Motor neuron (in vitro differentiated cells): ENCODE measurements around the gene TSPAN5. TPM values are rescaled to one million over a fixed set of nuclear protein-coding genes. Genes with fewer than 3 reads are reported as not detected.

Experiments
- ATAC-seq, 8 experiments: fragments of 200-7000 bp; cut with Tn5 transposase; replicated peaks in 6 of 8; 2 replicates each; pipeline ENCODE4 v1.8.0; 2021; ENCODE audit warnings: mild to moderate bottlenecking in 8 of 8, moderate library complexity in 8 of 8
- H3K27ac ChIP-seq, 2 donors: fragments of 250-450 bp; sonication (Bioruptor Pico); 2 replicates each; pipeline ENCODE4 v1.9.0; 2021; ENCODE audit warnings: antibody characterized with exemption in 2 of 2, mild to moderate bottlenecking in 2 of 2, moderate library complexity in 1 of 2
- H3K4me1 ChIP-seq, 2 donors: fragments of 250-450 bp; sonication (Bioruptor Pico); replicated peaks in 1 of 2; 2 replicates each; pipeline ENCODE4 v1.6.1; 2021; ENCODE audit warnings: antibody characterized with exemption in 2 of 2, mild to moderate bottlenecking in 2 of 2, moderate library complexity in 1 of 2
- H3K4me3 ChIP-seq, 5 donors: fragments of 250-450 bp; sonication (Bioruptor Pico); 2 replicates each; pipeline ENCODE4 v1.9.0; 2021; ENCODE audit warnings: antibody characterized with exemption in 5 of 5, mild to moderate bottlenecking in 5 of 5, moderate library complexity in 4 of 5
- WGBS, 10 experiments: fragments of 450-650 bp; shearing (Covaris generic); methylation state at CpG; one replicate each; pipeline ENCODE4 v1.0.0; 2022; 5-methylcytosine and 5-hydroxymethylcytosine counted together
- in situ Hi-C, 9 experiments: fragments of 400-800 bp; cut with MboI; loops; one replicate each; pipeline ENCODE4 v1.15.0; 2021; ENCODE audit warnings: low sequenced_read_pairs in 9 of 9, low pct_unique_long_range_greater_than_20kb in 2 of 9; ENCODE audit not compliant: unreplicated experiment in 9 of 9
- total RNA-seq, 8 experiments: library from RNA; unstranded; fragments of 300-600 nt; gene quantifications; 2 replicates each; pipeline versions ENCODE4 v1.2.3 to v1.2.4, GENCODE V29; 2022

TSPAN5 gene
- total RNA-seq, 8 experiments from 2014 or later: 1.6 to 70.1 (median 39.0) TPM

DNA sequence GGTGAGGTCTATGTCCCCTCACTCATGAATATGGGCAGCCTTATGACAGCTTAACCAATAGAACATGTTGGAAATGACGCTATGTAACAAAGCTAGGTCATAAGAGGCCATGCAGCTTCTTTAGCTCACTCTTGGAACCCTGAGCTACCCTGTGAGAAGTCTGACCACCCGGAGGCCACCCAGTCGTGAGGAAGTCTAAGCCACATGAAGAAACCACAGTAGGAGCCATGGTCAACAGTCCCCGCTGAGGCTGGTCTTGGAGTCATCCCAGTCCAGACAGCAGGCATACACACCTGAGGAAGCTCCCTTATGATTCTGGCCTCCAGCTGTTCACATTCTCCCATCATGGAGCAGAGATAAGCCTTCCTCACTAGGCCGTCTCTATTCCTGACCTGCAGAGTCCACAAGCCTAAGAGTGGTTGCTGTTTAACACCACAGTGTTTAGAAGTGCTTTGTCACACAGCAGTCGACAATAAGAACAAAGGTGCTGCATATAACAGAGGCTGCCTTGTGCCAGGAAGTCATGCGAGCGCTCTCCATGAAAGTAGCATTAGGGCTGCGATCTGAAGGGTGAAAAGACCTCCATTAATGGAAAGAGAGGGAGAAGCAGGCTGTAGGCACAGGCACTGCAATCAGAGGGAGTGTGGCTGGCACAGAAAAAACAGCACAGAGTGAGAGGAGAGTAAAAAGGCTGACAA lies 38.2 kb downstream of the TSPAN5 start:
- 33 to 100% (median 81%) methylated on average over 1 to 9 of the region's 9 CpGs; no CpG with 5 or more reads in 2 of the 10 experiments for WGBS, 10 experiments
- in situ Hi-C loops: no loop called here
- peak overlapping the region in 1 of 2 donors; percentile 52 for H3K27ac ChIP-seq
- peaks cover 24 to 28% of the 10 kb centered on the region in 2 donors for H3K4me1 ChIP-seq
- peak in 5 of 8 experiments; percentile 83 to 88 (median 86) for ATAC-seq
- no peak overlapping the region for H3K4me3 ChIP-seq

- in situ Hi-C loops: no loop called here
These were observed 39.2 kb downstream of the TSPAN5 start for GRCh38 chr4:98619180-98619579.

GRCh38 chr4:98618680-98619079 lies 39.7 kb downstream of the TSPAN5 start:
- Histone ChIP-seq H3K27ac (no peak overlapping the region), H3K4me1 (peaks cover 39 to 44% of the 10 kb centered on the region in 2 donors), H3K4me3 (no peak overlapping the region)
- peak in 1 of 8 experiments; percentile 25 for ATAC-seq
- in situ Hi-C loops: no loop called here
- WGBS, 10 experiments: 60 to 100% (median 83%) methylated on average over 1 to 3 of the region's 3 CpGs; no CpG with 5 or more reads in 4 of the 10 experiments

More at GRCh38 chr4:98619180-98619579, 39.2 kb downstream of the TSPAN5 start:
- ATAC-seq: peak in 5 of 8 experiments; percentile 62 to 78 (median 63)
- peaks cover 34 to 39% of the 10 kb centered on the region in 2 donors for H3K4me1 ChIP-seq
- no peak overlapping the region for H3K4me3 ChIP-seq
- no peak overlapping the region for H3K27ac ChIP-seq
- 63 to 86% (median 73%) methylated on average over 1 to 2 of the region's 2 CpGs; no CpG with 5 or more reads in 1 of the 10 experiments for WGBS, 10 experiments

- Histone ChIP-seq H3K4me3 (no peak overlapping the region), H3K27ac (no peak overlapping the region), H3K4me1 (peaks cover 51 to 55% of the 10 kb centered on the region in 2 donors)
- 100% methylated on average over 1 to 2 of the region's 2 CpGs; no CpG with 5 or more reads in 5 of the 10 experiments for WGBS, 10 experiments
- in situ Hi-C loops: no loop called here
- ATAC-seq: no peak
These were observed 40.9 kb downstream of the TSPAN5 start for GRCh38 chr4:98617358-98618047.

- whole genome bisulfite sequencing, 10 experiments: 67 to 100% (median 92%) methylated on average over 1 to 3 of the region's 3 CpGs; no CpG with 5 or more reads in 2 of the 10 experiments
- H3K4me3 ChIP-seq: no peak overlapping the region
- no peak for ATAC-seq
- peaks cover 65 to 71% of the 10 kb centered on the region in 2 donors for H3K4me1 ChIP-seq
- in situ Hi-C loops: no loop called here
- no peak overlapping the region for H3K27ac ChIP-seq
These were observed 42.4 kb downstream of the TSPAN5 start for GRCh38 chr4:98615991-98616390.

DNA sequence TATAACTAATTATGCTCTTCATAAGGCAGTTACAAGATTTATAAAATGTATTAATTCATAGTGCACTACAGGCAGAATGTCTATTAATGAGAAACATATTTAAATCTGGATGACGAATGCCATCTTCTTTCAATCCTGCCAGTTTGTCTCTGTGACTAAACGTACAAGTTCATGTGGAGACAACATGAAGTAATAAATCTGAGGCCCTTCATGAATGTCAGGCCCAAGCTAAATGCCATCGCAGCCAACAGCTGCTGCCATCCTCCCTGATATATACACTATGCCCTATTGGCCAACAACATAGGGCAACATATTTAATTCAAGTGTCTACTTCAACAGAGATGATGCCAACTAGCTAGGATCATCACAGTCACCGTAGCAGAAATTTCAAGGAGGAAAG lies 43.7 kb downstream of the TSPAN5 start:
- 17 to 86% (median 57%) methylated on average over 1 to 4 of the region's 4 CpGs; no CpG with 5 or more reads in 1 of the 10 experiments for WGBS, 10 experiments
- H3K27ac ChIP-seq: peak overlapping the region in 1 of 2 donors; percentile 4
- ATAC-seq: no peak
- no peak overlapping the region for H3K4me3 ChIP-seq
- in situ Hi-C loops: no loop called here
- H3K4me1 ChIP-seq: peaks cover 71 to 72% of the 10 kb centered on the region in 2 donors

DNA sequence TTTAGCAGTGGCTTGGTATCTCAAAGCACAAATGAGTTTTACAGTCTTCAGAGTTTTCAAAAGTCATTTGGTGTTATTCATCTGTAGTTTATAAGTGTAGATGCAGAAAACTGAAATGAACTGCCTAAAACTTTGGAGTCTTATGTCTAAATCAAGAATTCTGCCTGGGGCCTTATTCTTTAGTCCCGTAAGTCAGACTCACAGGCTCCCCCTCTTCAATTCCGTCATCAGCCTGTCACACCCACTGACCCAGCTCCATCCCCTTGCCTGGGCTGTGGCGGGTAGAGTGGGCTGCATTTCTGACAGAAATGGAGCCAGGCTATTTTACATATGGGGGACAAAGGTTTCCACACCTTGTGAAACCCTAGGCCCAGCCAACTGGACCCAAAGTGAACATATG lies 44.3 kb downstream of the TSPAN5 start:
- H3K4me1 ChIP-seq: peaks cover 71 to 72% of the 10 kb centered on the region in 2 donors
- peak in 2 of 8 experiments; percentile 47 to 81 for ATAC-seq
- H3K4me3 ChIP-seq: no peak overlapping the region
- 0 to 100% (median 84%) methylated on average over 2 to 3 of the region's 3 CpGs; no CpG with 5 or more reads in 4 of the 10 experiments for WGBS, 10 experiments
- in situ Hi-C loops: no loop called here
- peak overlapping the region in 1 of 2 donors; percentile 79 for H3K27ac ChIP-seq

- Histone ChIP-seq H3K4me1 (peaks cover 71 to 73% of the 10 kb centered on the region in 2 donors), H3K4me3 (peak overlapping the region in 1 of 5 donors; percentile 11), H3K27ac (peak overlapping the region; percentile 77 to 79)
- in situ Hi-C loops: no loop called here
- 3 to 87% (median 26%) methylated on average over 2 to 4 of the region's 4 CpGs for WGBS, 10 experiments
- peak in 7 of 8 experiments; percentile 22 to 73 (median 53) for ATAC-seq
These were observed 44.8 kb downstream of the TSPAN5 start for GRCh38 chr4:98613453-98614075.

- Histone ChIP-seq H3K4me1 (peaks cover 73 to 76% of the 10 kb centered on the region in 2 donors), H3K4me3 (no peak overlapping the region), H3K27ac (peak overlapping the region in 1 of 2 donors; percentile 79)
- peak in 2 of 8 experiments; percentile 16 to 21 for ATAC-seq
- WGBS, 10 experiments: 53 to 100% (median 72%) methylated on average over 1 to 8 of the region's 11 CpGs; no CpG with 5 or more reads in 1 of the 10 experiments
- in situ Hi-C loops: no loop called here
These were observed 45.8 kb downstream of the TSPAN5 start for GRCh38 chr4:98612318-98613250.

DNA sequence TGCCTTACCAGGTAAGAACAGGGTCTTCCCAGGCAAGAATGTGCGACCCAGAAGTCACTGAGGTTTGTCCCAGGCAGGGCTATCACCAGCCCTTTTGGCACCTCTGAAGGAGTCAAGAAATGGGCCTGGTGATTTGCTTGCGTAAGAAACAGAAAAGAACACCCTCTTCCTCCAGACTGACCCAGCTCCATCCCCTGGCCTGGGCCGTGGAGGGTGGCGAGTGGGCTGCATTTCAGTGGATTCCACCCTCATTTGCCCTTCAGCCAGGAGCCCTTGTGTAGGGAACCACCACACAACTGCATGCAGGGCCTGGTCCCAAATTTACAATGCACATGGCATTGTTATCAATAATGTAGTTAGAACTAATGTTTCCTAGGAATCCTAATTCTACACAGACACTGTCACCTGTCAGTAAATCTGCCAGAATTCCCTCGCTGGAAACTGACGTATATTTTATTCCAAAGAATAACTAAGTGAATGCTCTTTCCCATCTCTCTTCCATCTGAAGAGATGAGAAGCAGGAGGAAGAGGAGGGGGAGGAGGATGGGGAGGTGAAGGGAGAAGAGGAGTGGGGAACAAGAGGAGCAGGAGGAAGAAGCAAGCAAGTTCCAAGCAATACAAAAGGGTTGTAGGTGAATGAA lies 46.6 kb downstream of the TSPAN5 start:
- Histone ChIP-seq H3K4me3 (no peak overlapping the region), H3K4me1 (peaks cover 73 to 75% of the 10 kb centered on the region in 2 donors), H3K27ac (no peak overlapping the region)
- peak in 1 of 8 experiments; percentile 14 for ATAC-seq
- in situ Hi-C loops: no loop called here
- 77 to 100% (median 83%) methylated on average over 1 to 5 of the region's 6 CpGs; no CpG with 5 or more reads in 3 of the 10 experiments for WGBS, 10 experiments

GRCh38 chr4:98610926-98611676 lies 47.3 kb downstream of the TSPAN5 start:
- in situ Hi-C loops: no loop called here
- no peak overlapping the region for H3K27ac ChIP-seq
- peak in 2 of 8 experiments; percentile 54 to 59 for ATAC-seq

More at GRCh38 chr4:98610926-98611676, 47.3 kb downstream of the TSPAN5 start:
- no peak overlapping the region for H3K4me3 ChIP-seq
- 0 to 88% (median 67%) methylated on average over 1 to 5 of the region's 6 CpGs; no CpG with 5 or more reads in 3 of the 10 experiments for WGBS, 10 experiments
- peaks cover 73 to 75% of the 10 kb centered on the region in 2 donors for H3K4me1 ChIP-seq
